MM.1S (cell line): ENCODE results near the gene MMP25.
A peak's percentile ranks its signal among the peaks of the same experiment; 100 is the strongest.

Experiments
- DNase-seq: peaks from one replicate; pipeline ENCODE4 v3.0.0-alpha.2; 2015
- H2AFZ ChIP-seq: fragments of 300-600 bp; sonication (generic); 2 replicates; pipeline ENCODE4 v1.6.0; 2016; ENCODE audit warnings: antibody characterized with exemption, low read length
- H3F3A ChIP-seq: fragments of 300-600 bp; sonication (generic); 2 replicates; pipeline ENCODE4 v1.6.1; 2016; ENCODE audit warnings: mild to moderate bottlenecking, antibody characterized with exemption, low read length, moderate library complexity, mixed read lengths; ENCODE audit not compliant: insufficient read depth
- H3K27ac ChIP-seq: fragments of 300-600 bp; sonication (generic); 2 replicates; pipeline ENCODE4 v1.5.1; 2016; ENCODE audit warnings: mild to moderate bottlenecking, low read length
- H3K27me3 ChIP-seq: fragments of 300-600 bp; sonication (generic); replicated peaks from 2 replicates; pipeline ENCODE4 v1.6.0; 2016; ENCODE audit warnings: low read length; ENCODE audit not compliant: insufficient read depth
- H3K36me3 ChIP-seq: fragments of 300-600 bp; sonication (generic); replicated peaks from 2 replicates; pipeline ENCODE4 v1.6.1; 2016; ENCODE audit warnings: mild to moderate bottlenecking, low read length, mixed read lengths; ENCODE audit not compliant: insufficient read depth
- H3K4me1 ChIP-seq: fragments of 300-600 bp; sonication (generic); 2 replicates; pipeline ENCODE4 v1.6.1; 2016; ENCODE audit warnings: low read length, mixed read lengths
- H3K4me2 ChIP-seq: fragments of 300-600 bp; sonication (generic); 2 replicates; pipeline ENCODE4 v1.6.0; 2016; ENCODE audit warnings: low read depth, low read length
- H3K4me3 ChIP-seq: fragments of 300-600 bp; sonication (generic); 2 replicates; pipeline ENCODE4 v1.5.1; 2016; ENCODE audit warnings: low read length, mixed read lengths
- H3K79me2 ChIP-seq: fragments of 300-600 bp; sonication (generic); 2 replicates; pipeline ENCODE4 v1.6.1; 2016; ENCODE audit warnings: mixed run types, low read length, mixed read lengths
- H3K9ac ChIP-seq: fragments of 300-600 bp; sonication (generic); 2 replicates; pipeline ENCODE4 v1.6.1; 2016; ENCODE audit warnings: low read length, mixed read lengths
- H3K9me2 ChIP-seq: fragments of 300-600 bp; sonication (generic); replicated peaks from 2 replicates; pipeline ENCODE4 v1.6.1; 2016; ENCODE audit warnings: mild to moderate bottlenecking, low read length, mixed read lengths; ENCODE audit not compliant: insufficient read depth
- H3K9me3 ChIP-seq: fragments of 300-600 bp; sonication (generic); replicated peaks from 2 replicates; pipeline ENCODE4 v1.6.1; 2016; ENCODE audit warnings: mild to moderate bottlenecking, low read length, mixed read lengths; ENCODE audit not compliant: insufficient read depth
- H4K20me1 ChIP-seq: fragments of 300-600 bp; sonication (generic); 2 replicates; pipeline ENCODE4 v1.6.1; 2016; ENCODE audit warnings: mild to moderate bottlenecking, low read length, moderate library complexity, mixed read lengths; ENCODE audit not compliant: insufficient read depth
- EZH2 ChIP-seq: fragments of 300-600 bp; sonication (generic); optimal IDR thresholded peaks from 2 replicates; pipeline ENCODE3; 2017; ENCODE audit warnings: low read depth, mild to moderate bottlenecking, antibody characterized with exemption, low read length, mixed read lengths
- EZH2phosphoT487 ChIP-seq: fragments of 300-600 bp; sonication (generic); IDR thresholded peaks from 2 replicates; pipeline ENCODE4 v1.6.1; 2018; ENCODE audit warnings: antibody characterized with exemption, low read length
- TF ChIP-seq, protein P1 (sequence below): fragments of 300-600 bp; sonication (generic); IDR thresholded peaks from 2 replicates; pipeline ENCODE4 v1.5.1; 2016; ENCODE audit warnings: antibody characterized with exemption, low read length, mixed read lengths

The MMP25 gene

DNA sequence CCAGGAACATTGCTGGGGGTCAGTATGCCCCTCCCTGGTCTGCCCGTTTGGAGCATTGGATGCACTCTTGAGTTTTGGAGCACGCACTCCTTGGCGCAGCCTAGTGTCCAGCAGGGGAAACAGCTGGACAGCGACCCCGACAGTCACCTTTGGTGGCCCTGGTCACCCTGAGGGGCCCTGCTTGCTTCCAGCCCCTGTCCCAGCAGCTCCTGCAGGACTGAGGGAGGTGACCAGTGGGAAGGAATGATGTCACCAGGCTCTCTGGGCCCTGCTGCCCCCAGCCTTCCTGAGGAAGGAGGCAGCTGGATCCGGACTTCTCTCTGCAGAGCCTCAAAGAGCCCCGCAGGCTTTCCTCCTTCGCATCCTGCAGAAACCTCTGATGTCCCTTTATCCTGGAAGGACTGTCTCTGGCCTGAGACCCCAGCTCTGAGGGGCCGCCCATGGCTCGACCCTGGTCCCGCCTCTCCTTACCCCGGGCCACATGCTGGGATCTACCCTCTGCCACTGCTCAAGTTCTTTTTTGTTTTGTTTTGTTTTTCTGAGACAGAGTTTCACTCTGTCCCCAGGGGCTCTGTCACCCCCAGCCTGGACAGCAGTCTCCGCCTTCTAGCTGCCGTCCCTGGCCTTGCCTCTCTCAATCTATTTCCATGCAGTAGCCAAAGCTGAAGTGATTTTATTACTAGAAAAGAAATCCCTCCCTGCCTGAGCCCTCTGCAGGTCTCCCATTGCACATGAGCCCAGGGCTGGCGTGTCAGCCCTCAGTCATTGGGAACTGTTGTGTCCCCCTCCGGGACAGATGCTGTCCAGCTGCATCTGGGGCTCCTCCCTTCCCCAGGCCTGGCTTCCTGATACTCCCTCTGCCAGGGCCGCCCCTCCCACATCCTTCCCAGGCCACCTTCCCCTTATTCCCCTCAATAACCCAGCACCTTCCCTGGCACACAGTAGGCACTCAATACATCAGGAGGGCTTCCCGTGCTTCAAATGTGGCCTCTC, 41.2 kb downstream of the MMP25 start:
- Histone ChIP-seq H3K9me2 (no peaks in the 10 kb centered on the region), H3K4me2 (no peak overlapping the region), H4K20me1 (no peaks in the 10 kb centered on the region), H3K27ac (no peak overlapping the region), H3F3A (no peaks in the 10 kb centered on the region), H3K9me3 (no peaks in the 10 kb centered on the region), H3K4me3 (no peak overlapping the region), H3K27me3 (peaks cover 50% of the 10 kb centered on the region), H2AFZ (no peak overlapping the region), H3K36me3 (no peaks in the 10 kb centered on the region), H3K79me2 (no peaks in the 10 kb centered on the region), H3K9ac (no peak overlapping the region), H3K4me1 (no peaks in the 10 kb centered on the region)
- TF ChIP-seq, protein P1, sequence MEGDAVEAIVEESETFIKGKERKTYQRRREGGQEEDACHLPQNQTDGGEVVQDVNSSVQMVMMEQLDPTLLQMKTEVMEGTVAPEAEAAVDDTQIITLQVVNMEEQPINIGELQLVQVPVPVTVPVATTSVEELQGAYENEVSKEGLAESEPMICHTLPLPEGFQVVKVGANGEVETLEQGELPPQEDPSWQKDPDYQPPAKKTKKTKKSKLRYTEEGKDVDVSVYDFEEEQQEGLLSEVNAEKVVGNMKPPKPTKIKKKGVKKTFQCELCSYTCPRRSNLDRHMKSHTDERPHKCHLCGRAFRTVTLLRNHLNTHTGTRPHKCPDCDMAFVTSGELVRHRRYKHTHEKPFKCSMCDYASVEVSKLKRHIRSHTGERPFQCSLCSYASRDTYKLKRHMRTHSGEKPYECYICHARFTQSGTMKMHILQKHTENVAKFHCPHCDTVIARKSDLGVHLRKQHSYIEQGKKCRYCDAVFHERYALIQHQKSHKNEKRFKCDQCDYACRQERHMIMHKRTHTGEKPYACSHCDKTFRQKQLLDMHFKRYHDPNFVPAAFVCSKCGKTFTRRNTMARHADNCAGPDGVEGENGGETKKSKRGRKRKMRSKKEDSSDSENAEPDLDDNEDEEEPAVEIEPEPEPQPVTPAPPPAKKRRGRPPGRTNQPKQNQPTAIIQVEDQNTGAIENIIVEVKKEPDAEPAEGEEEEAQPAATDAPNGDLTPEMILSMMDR = peak; percentile 21; the same call in 1 of the 2 replicates
- TF ChIP-seq EZH2phosphoT487 = no peak
- DNase-seq = no peak

GRCh38 chr16:3088450-3088849, 42.1 kb downstream of the MMP25 start:
- H3K9me2 ChIP-seq = no peaks in the 10 kb centered on the region
- no peak for DNase-seq
- H3K4me3 ChIP-seq = no peak overlapping the region
- no peak overlapping the region for H2AFZ ChIP-seq
- H3K4me2 ChIP-seq = no peak overlapping the region
- H3K27me3 ChIP-seq = peaks cover 57% of the 10 kb centered on the region
- H3K9ac ChIP-seq = no peak overlapping the region
- no peaks in the 10 kb centered on the region for H4K20me1 ChIP-seq
- no peaks in the 10 kb centered on the region for H3K36me3 ChIP-seq
- H3F3A ChIP-seq = no peaks in the 10 kb centered on the region
- H3K27ac ChIP-seq = no peak overlapping the region
- no peaks in the 10 kb centered on the region for H3K9me3 ChIP-seq
- H3K4me1 ChIP-seq = no peaks in the 10 kb centered on the region
- no peaks in the 10 kb centered on the region for H3K79me2 ChIP-seq
- no peak for TF ChIP-seq EZH2phosphoT487
- no peak for TF ChIP-seq EZH2
- TF ChIP-seq, protein P1 = no peak

DNA sequence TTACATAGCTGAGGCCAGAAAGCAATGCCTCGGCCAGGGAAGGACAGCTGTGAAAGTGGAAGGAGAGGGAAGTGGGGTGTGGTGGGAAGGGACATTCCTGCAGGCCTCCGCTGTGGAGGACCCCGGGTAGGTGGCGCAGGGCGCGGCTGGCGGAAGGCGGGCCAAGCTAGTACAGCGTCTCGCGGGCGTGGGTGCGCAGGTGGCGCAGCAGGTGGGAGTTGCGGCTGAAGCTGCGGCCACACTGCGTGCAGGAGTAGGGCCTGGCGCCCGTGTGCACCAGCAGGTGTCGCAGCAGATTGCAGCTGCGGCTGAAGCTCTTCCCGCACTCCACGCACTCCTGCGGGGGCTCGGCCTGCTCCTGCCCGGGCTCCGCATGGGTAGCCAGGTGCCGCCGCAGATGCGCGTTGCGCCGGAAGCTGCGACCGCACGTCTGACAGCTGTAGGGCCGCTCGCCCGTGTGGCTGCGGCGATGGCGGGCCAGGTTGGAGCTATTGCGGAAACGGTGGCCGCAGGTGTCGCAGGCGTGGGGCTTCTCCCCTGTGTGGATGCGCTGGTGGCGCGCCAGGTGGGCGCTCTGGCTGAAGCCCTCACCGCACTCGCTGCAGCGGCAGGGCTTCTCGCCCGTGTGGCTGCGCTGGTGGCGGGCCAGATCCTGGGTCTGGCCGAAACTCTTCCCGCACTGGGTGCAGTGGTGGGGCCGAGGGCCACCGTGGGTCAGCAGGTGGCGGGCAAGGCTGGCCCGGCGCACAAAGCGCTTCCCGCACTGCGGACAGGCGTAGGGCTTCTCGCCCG, 42.8 kb downstream of the MMP25 start:
- no peaks in the 10 kb centered on the region for H4K20me1 ChIP-seq
- H3K36me3 ChIP-seq = no peaks in the 10 kb centered on the region
- no peak overlapping the region for H2AFZ ChIP-seq
- no peaks in the 10 kb centered on the region for H3K79me2 ChIP-seq
- no peak overlapping the region for H3K27ac ChIP-seq
- H3K4me1 ChIP-seq = no peaks in the 10 kb centered on the region
- peaks cover 2% of the 10 kb centered on the region; the same call in 1 of the 2 replicates for H3F3A ChIP-seq
- TF ChIP-seq, protein P1 = no peak
- TF ChIP-seq EZH2 (no peak), EZH2phosphoT487 (no peak)
- no peak for DNase-seq
- no peaks in the 10 kb centered on the region for H3K9me3 ChIP-seq
- H3K9me2 ChIP-seq = no peaks in the 10 kb centered on the region
- H3K27me3 ChIP-seq = peaks cover 57% of the 10 kb centered on the region
- H3K4me2 ChIP-seq = no peak overlapping the region
- H3K4me3 ChIP-seq = no peak overlapping the region
- H3K9ac ChIP-seq = no peak overlapping the region
